Uterus (tissue), 4 donors: ENCODE results near the gene RAP1GAP. TPM values are rescaled to one million over a fixed set of nuclear protein-coding genes. Genes with fewer than 3 reads are reported as not detected.
A peak's percentile ranks its signal among the peaks of the same experiment; 100 is the strongest.

Experiments used
- DNase-seq, 2 donors: peaks; one replicate each; pipeline ENCODE4 v3.0.0-alpha.2; 2019 to 2020
- H3K27ac ChIP-seq, 2 donors: fragments of 200-600 bp; sonication (generic); 1 replicate in 1 of 2; 2 replicates in 1 of 2; pipeline ENCODE4 v1.5.1; 2016 to 2018
- H3K27me3 ChIP-seq, 2 donors: fragments of 200-600 bp; sonication (generic); one replicate each; pipeline ENCODE4 v1.5.1; 2018 to 2019; ENCODE audit warnings: control low read depth in 1 of 2
- H3K36me3 ChIP-seq, 2 donors: fragments of 200-600 bp; sonication (generic); one replicate each; pipeline ENCODE4 v1.5.1; 2019; ENCODE audit warnings: control low read depth in 1 of 2
- H3K4me1 ChIP-seq, 2 donors: fragments of 200-600 bp; sonication (generic); one replicate each; pipeline ENCODE4 v1.5.1; 2018 to 2019; ENCODE audit warnings: control low read depth in 1 of 2
- H3K4me3 ChIP-seq, 2 donors: fragments of 200-600 bp; sonication (generic); 1 replicate in 1 of 2; 2 replicates in 1 of 2; pipeline ENCODE4 v1.5.1; 2018 to 2019; ENCODE audit warnings: mild to moderate bottlenecking in 1 of 2
- H3K9me3 ChIP-seq, 2 donors: fragments of 200-600 bp; sonication (generic); one replicate each; pipeline ENCODE4 v1.5.1; 2019; ENCODE audit warnings: control low read depth in 1 of 2
- CTCF ChIP-seq, 4 experiments: fragments of 200-600 bp in 2 of 4; fragments of 450-650 bp in 2 of 4; sonication (generic) in 2 of 4; IDR thresholded peaks; one replicate each; pipeline ENCODE4 v1.5.1; 2016 to 2019; ENCODE audit warnings: antibody characterized with exemption in 4 of 4, mild to moderate bottlenecking in 2 of 4, moderate library complexity in 1 of 4
- POLR2A ChIP-seq, 2 donors: fragments of 450-650 bp; IDR thresholded peaks; one replicate each; pipeline ENCODE4 v1.6.1; 2016; ENCODE audit warnings: antibody characterized with exemption in 2 of 2, mild to moderate bottlenecking in 1 of 2, moderate library complexity in 1 of 2
- intact Hi-C: fragments of 100-400 bp; cut with DNase I; formaldehyde crosslinking; loops from one replicate; pipeline ENCODE4 v1.15.1; 2023; ENCODE audit warnings: low total_unique reads
- total RNA-seq, 4 donors: library from RNA; depleted of rRNA in 3 of 4; stranded (reverse); fragments of >200 nt in 3 of 4; gene quantifications; one replicate each; pipeline versions ENCODE4 v1.1.0 to v1.2.4, GENCODE V29; 2014 to 2023
- donor health status: DM: yes; HTN: yes; CAD: no.

RAP1GAP gene
- total RNA-seq, 4 donors from 2014 or later: 0.18 to 6.9 TPM; not detected in 2

- no peak for TF ChIP-seq POLR2A (IDR thresholded peaks at IDR 0.05)
- no peak for TF ChIP-seq CTCF (IDR thresholded peaks at IDR 0.05)
- no peaks in the 10 kb centered on the region for H3K4me1 ChIP-seq
- H3K9me3 ChIP-seq: no peaks in the 10 kb centered on the region
- H3K27ac ChIP-seq: no peak overlapping the region
- H3K36me3 ChIP-seq: no peaks in the 10 kb centered on the region
- intact Hi-C loops: no loop called here
- no peak for DNase-seq
- H3K27me3 ChIP-seq: no peaks in the 10 kb centered on the region
- no peak overlapping the region for H3K4me3 ChIP-seq
These were observed 6.5 kb downstream of the RAP1GAP start for GRCh38 chr1:21662426-21663247.

- intact Hi-C loops: no loop called here
- no peak for DNase-seq
- no peaks in the 10 kb centered on the region for H3K4me1 ChIP-seq
- H3K9me3 ChIP-seq: no peaks in the 10 kb centered on the region
- H3K36me3 ChIP-seq: no peaks in the 10 kb centered on the region
- TF ChIP-seq POLR2A (IDR thresholded peaks at IDR 0.05): no peak
- no peak for TF ChIP-seq CTCF (IDR thresholded peaks at IDR 0.05)
- H3K27ac ChIP-seq: no peak overlapping the region
- no peaks in the 10 kb centered on the region for H3K27me3 ChIP-seq
- no peak overlapping the region for H3K4me3 ChIP-seq
These were observed 7.3 kb downstream of the RAP1GAP start for GRCh38 chr1:21661886-21662285.

- no peak for DNase-seq
- intact Hi-C loops: no loop called here
- Histone ChIP-seq H3K9me3 (no peaks in the 10 kb centered on the region), H3K4me1 (no peaks in the 10 kb centered on the region), H3K36me3 (no peaks in the 10 kb centered on the region), H3K27ac (no peak overlapping the region), H3K4me3 (no peak overlapping the region), H3K27me3 (no peaks in the 10 kb centered on the region)
- TF ChIP-seq CTCF (IDR thresholded peaks at IDR 0.05) (no peak), POLR2A (IDR thresholded peaks at IDR 0.05) (no peak)
These were observed 9.2 kb downstream of the RAP1GAP start for GRCh38 chr1:21659924-21660326.

- H3K27ac ChIP-seq: no peak overlapping the region
- TF ChIP-seq POLR2A (IDR thresholded peaks at IDR 0.05) (no peak), CTCF (IDR thresholded peaks at IDR 0.05) (peak; percentile 65 to 87 (median 71))
- DNase-seq: peak in 1 of 2 donors; percentile 62
- intact Hi-C loops: no loop called here
- H3K27me3 ChIP-seq: no peaks in the 10 kb centered on the region
- H3K9me3 ChIP-seq: no peaks in the 10 kb centered on the region
- H3K4me3 ChIP-seq: no peak overlapping the region
- no peaks in the 10 kb centered on the region for H3K4me1 ChIP-seq
- no peaks in the 10 kb centered on the region for H3K36me3 ChIP-seq
These were observed 9.8 kb downstream of the RAP1GAP start for GRCh38 chr1:21659099-21659923.
